Measurements from ENCODE around the gene PLA2G15. TPM values are rescaled to one million over a fixed set of nuclear protein-coding genes. Genes with fewer than 3 reads are reported as not detected.

The PLA2G15 gene
- total and polyA plus RNA-seq, 2 donors, result 8.4 to 13.1 TPM

DNA sequence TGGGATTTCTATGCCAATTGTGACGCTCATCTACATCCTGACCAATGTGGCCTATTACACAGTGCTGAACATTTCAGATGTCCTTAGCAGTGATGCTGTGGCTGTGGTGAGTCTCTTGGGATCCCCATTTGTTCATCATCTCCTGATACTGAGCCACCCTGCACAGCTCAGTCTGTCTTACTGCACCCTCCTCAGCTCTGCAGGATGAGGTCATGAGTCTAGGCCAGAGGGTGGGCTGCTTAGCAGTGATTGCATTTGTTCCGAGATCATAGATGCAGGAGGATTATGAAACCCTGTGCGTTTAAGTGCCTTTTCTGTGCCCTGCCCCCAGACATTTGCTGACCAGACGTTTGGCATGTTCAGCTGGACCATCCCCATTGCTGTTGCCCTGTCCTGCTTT, 46.1 kb downstream of the PLA2G15 start:
- Histone ChIP-seq H3K4me3 (ENCODE audit: low read length in 2 of 2) (no peak overlapping the region), H3K27ac (ENCODE audit: low read depth in 1 of 2, low read length in 1 of 2) (peak overlapping the region; percentile 54 to 79), H3K4me1 (ENCODE audit: control insufficient read depth in 2 of 2, insufficient read depth in 2 of 2, low read length in 2 of 2) (peaks cover 48 to 67% of the 10 kb centered on the region in 2 donors), H3K36me3 (ENCODE audit: control insufficient read depth in 2 of 2, insufficient read depth in 2 of 2, low read length in 1 of 2) (peaks cover 68 to 92% of the 10 kb centered on the region in 2 donors), H3K9me3 (ENCODE audit: control insufficient read depth in 2 of 2, insufficient read depth in 1 of 2, low read length in 1 of 2) (peaks cover 0 to 4% of the 10 kb centered on the region in 2 donors), H3K27me3 (ENCODE audit: control insufficient read depth in 2 of 2, insufficient read depth in 1 of 2, low read length in 1 of 2) (no peaks in the 10 kb centered on the region)
- 96% methylated on average over 4 of the region's 4 CpGs for WGBS
- no peak for DNase-seq (ENCODE audit: low read depth in 6 of 9, low spot score in 9 of 9)

DNA sequence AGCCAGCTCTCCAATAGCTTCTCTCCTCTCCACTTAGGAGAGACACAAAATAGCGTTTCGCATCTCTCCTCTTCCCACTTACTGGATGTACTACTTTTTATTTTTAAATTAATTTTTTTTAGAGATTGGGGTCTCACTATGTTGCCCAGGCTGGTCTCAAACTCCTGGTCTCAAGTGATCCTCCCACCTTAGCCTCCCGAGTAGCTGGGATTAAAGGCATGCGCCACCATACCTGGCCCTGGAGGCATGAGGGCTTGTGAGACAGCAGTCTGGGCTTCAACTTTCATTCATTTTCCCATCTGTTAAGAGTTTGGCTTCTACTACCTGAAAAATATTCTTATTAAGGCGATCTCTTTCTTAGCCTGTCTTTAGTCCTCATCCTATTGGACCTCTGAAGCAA, 47.3 kb downstream of the PLA2G15 start:
- Histone ChIP-seq H3K36me3 (ENCODE audit: control insufficient read depth in 2 of 2, insufficient read depth in 2 of 2, low read length in 1 of 2) (peaks cover 78 to 96% of the 10 kb centered on the region in 2 donors), H3K4me3 (ENCODE audit: low read length in 2 of 2) (no peak overlapping the region), H3K27ac (ENCODE audit: low read depth in 1 of 2, low read length in 1 of 2) (peak overlapping the region in 1 of 2 donors; percentile 54), H3K9me3 (ENCODE audit: control insufficient read depth in 2 of 2, insufficient read depth in 1 of 2, low read length in 1 of 2) (peaks cover 0 to 4% of the 10 kb centered on the region in 2 donors), H3K27me3 (ENCODE audit: control insufficient read depth in 2 of 2, insufficient read depth in 1 of 2, low read length in 1 of 2) (no peaks in the 10 kb centered on the region), H3K4me1 (ENCODE audit: control insufficient read depth in 2 of 2, insufficient read depth in 2 of 2, low read length in 2 of 2) (peaks cover 37 to 55% of the 10 kb centered on the region in 2 donors)
- no peak for DNase-seq (ENCODE audit: low read depth in 6 of 9, low spot score in 9 of 9)
- 98% methylated on average over 5 of the region's 5 CpGs for WGBS

GRCh38 chr16:68296291-68296690, 51.1 kb downstream of the PLA2G15 start:
- Histone ChIP-seq H3K4me3 (ENCODE audit: low read length in 2 of 2) (no peak overlapping the region), H3K27me3 (ENCODE audit: control insufficient read depth in 2 of 2, insufficient read depth in 1 of 2, low read length in 1 of 2) (no peaks in the 10 kb centered on the region), H3K9me3 (ENCODE audit: control insufficient read depth in 2 of 2, insufficient read depth in 1 of 2, low read length in 1 of 2) (no peaks in the 10 kb centered on the region), H3K36me3 (ENCODE audit: control insufficient read depth in 2 of 2, insufficient read depth in 2 of 2, low read length in 1 of 2) (peaks cover 91 to 100% of the 10 kb centered on the region in 2 donors), H3K27ac (ENCODE audit: low read depth in 1 of 2, low read length in 1 of 2) (no peak overlapping the region), H3K4me1 (ENCODE audit: control insufficient read depth in 2 of 2, insufficient read depth in 2 of 2, low read length in 2 of 2) (peaks cover 9 to 18% of the 10 kb centered on the region in 2 donors)
- 96% methylated on average over 12 of the region's 12 CpGs for WGBS
- DNase-seq (ENCODE audit: low read depth in 6 of 9, low spot score in 9 of 9), result no peak

- no peaks in the 10 kb centered on the region for H3K9me3 ChIP-seq (ENCODE audit: control insufficient read depth in 2 of 2, insufficient read depth in 1 of 2, low read length in 1 of 2)
- peaks cover 89 to 100% of the 10 kb centered on the region in 2 donors for H3K36me3 ChIP-seq (ENCODE audit: control insufficient read depth in 2 of 2, insufficient read depth in 2 of 2, low read length in 1 of 2)
- no peaks in the 10 kb centered on the region for H3K27me3 ChIP-seq (ENCODE audit: control insufficient read depth in 2 of 2, insufficient read depth in 1 of 2, low read length in 1 of 2)
- no peak overlapping the region for H3K27ac ChIP-seq (ENCODE audit: low read depth in 1 of 2, low read length in 1 of 2)
- H3K4me3 ChIP-seq (ENCODE audit: low read length in 2 of 2), result no peak overlapping the region
- H3K4me1 ChIP-seq (ENCODE audit: control insufficient read depth in 2 of 2, insufficient read depth in 2 of 2, low read length in 2 of 2), result peaks cover 5 to 14% of the 10 kb centered on the region in 2 donors
- 88% methylated on average over 6 of the region's 6 CpGs for WGBS
- DNase-seq (ENCODE audit: low read depth in 6 of 9, low spot score in 9 of 9), result no peak
These were observed 51.5 kb downstream of the PLA2G15 start for GRCh38 chr16:68296693-68297092.

GRCh38 chr16:68297908-68298307, 52.7 kb downstream of the PLA2G15 start:
- Histone ChIP-seq H3K27me3 (ENCODE audit: control insufficient read depth in 2 of 2, insufficient read depth in 1 of 2, low read length in 1 of 2) (no peaks in the 10 kb centered on the region), H3K9me3 (ENCODE audit: control insufficient read depth in 2 of 2, insufficient read depth in 1 of 2, low read length in 1 of 2) (no peaks in the 10 kb centered on the region), H3K4me3 (ENCODE audit: low read length in 2 of 2) (no peak overlapping the region), H3K4me1 (ENCODE audit: control insufficient read depth in 2 of 2, insufficient read depth in 2 of 2, low read length in 2 of 2) (peaks cover 0 to 6% of the 10 kb centered on the region in 2 donors), H3K27ac (ENCODE audit: low read depth in 1 of 2, low read length in 1 of 2) (no peak overlapping the region), H3K36me3 (ENCODE audit: control insufficient read depth in 2 of 2, insufficient read depth in 2 of 2, low read length in 1 of 2) (peaks cover 89 to 99% of the 10 kb centered on the region in 2 donors)
- no peak for DNase-seq (ENCODE audit: low read depth in 6 of 9, low spot score in 9 of 9)
- WGBS, result 97% methylated on average over 3 of the region's 3 CpGs

- 96% methylated on average over 3 of the region's 3 CpGs for WGBS
- H3K27me3 ChIP-seq (ENCODE audit: control insufficient read depth in 2 of 2, insufficient read depth in 1 of 2, low read length in 1 of 2), result no peaks in the 10 kb centered on the region
- no peak overlapping the region for H3K4me3 ChIP-seq (ENCODE audit: low read length in 2 of 2)
- DNase-seq (ENCODE audit: low read depth in 6 of 9, low spot score in 9 of 9), result no peak
- peak overlapping the region in 1 of 2 donors; percentile 46 for H3K27ac ChIP-seq (ENCODE audit: low read depth in 1 of 2, low read length in 1 of 2)
- no peaks in the 10 kb centered on the region for H3K9me3 ChIP-seq (ENCODE audit: control insufficient read depth in 2 of 2, insufficient read depth in 1 of 2, low read length in 1 of 2)
- H3K4me1 ChIP-seq (ENCODE audit: control insufficient read depth in 2 of 2, insufficient read depth in 2 of 2, low read length in 2 of 2), result peaks cover 0 to 5% of the 10 kb centered on the region in 2 donors
- peaks cover 86 to 97% of the 10 kb centered on the region in 2 donors for H3K36me3 ChIP-seq (ENCODE audit: control insufficient read depth in 2 of 2, insufficient read depth in 2 of 2, low read length in 1 of 2)
These were observed 53.1 kb downstream of the PLA2G15 start for GRCh38 chr16:68298312-68298711.

- H3K36me3 ChIP-seq (ENCODE audit: control insufficient read depth in 2 of 2, insufficient read depth in 2 of 2, low read length in 1 of 2), result peaks cover 85 to 97% of the 10 kb centered on the region in 2 donors
- no peak for DNase-seq (ENCODE audit: low read depth in 6 of 9, low spot score in 9 of 9)
- H3K9me3 ChIP-seq (ENCODE audit: control insufficient read depth in 2 of 2, insufficient read depth in 1 of 2, low read length in 1 of 2), result no peaks in the 10 kb centered on the region
- WGBS, result 93% methylated on average over 5 of the region's 5 CpGs
- no peak overlapping the region for H3K4me3 ChIP-seq (ENCODE audit: low read length in 2 of 2)
- no peaks in the 10 kb centered on the region for H3K27me3 ChIP-seq (ENCODE audit: control insufficient read depth in 2 of 2, insufficient read depth in 1 of 2, low read length in 1 of 2)
- no peak overlapping the region for H3K27ac ChIP-seq (ENCODE audit: low read depth in 1 of 2, low read length in 1 of 2)
- H3K4me1 ChIP-seq (ENCODE audit: control insufficient read depth in 2 of 2, insufficient read depth in 2 of 2, low read length in 2 of 2), result peaks cover 0 to 2% of the 10 kb centered on the region in 2 donors
These were observed 53.9 kb downstream of the PLA2G15 start for GRCh38 chr16:68298907-68299561.

- H3K4me1 ChIP-seq (ENCODE audit: control insufficient read depth in 2 of 2, insufficient read depth in 2 of 2, low read length in 2 of 2), result peaks cover 0 to 2% of the 10 kb centered on the region in 2 donors
- no peak for DNase-seq (ENCODE audit: low read depth in 6 of 9, low spot score in 9 of 9)
- peak overlapping the region in 1 of 2 donors; percentile 22 for H3K27ac ChIP-seq (ENCODE audit: low read depth in 1 of 2, low read length in 1 of 2)
- 96% methylated on average over 11 of the region's 11 CpGs for WGBS
- no peaks in the 10 kb centered on the region for H3K27me3 ChIP-seq (ENCODE audit: control insufficient read depth in 2 of 2, insufficient read depth in 1 of 2, low read length in 1 of 2)
- no peaks in the 10 kb centered on the region for H3K9me3 ChIP-seq (ENCODE audit: control insufficient read depth in 2 of 2, insufficient read depth in 1 of 2, low read length in 1 of 2)
- no peak overlapping the region for H3K4me3 ChIP-seq (ENCODE audit: low read length in 2 of 2)
- H3K36me3 ChIP-seq (ENCODE audit: control insufficient read depth in 2 of 2, insufficient read depth in 2 of 2, low read length in 1 of 2), result peaks cover 84 to 96% of the 10 kb centered on the region in 2 donors
These were observed 54.6 kb downstream of the PLA2G15 start for GRCh38 chr16:68299571-68300453.

Data from thymus (tissue), 11 donors.